ENCODE measurements around the gene PPM1D. TPM values are rescaled to one million over a fixed set of nuclear protein-coding genes. Genes with fewer than 3 reads are reported as not detected.
"Not testable (repeated sequence)": the region's sequence is repeated elsewhere in the genome, so short reads cannot be mapped to it uniquely, and the experiment has no call there.

The PPM1D gene
- total RNA-seq, 2 donors from 2014 or later: 13.1 to 20.0 TPM

DNA sequence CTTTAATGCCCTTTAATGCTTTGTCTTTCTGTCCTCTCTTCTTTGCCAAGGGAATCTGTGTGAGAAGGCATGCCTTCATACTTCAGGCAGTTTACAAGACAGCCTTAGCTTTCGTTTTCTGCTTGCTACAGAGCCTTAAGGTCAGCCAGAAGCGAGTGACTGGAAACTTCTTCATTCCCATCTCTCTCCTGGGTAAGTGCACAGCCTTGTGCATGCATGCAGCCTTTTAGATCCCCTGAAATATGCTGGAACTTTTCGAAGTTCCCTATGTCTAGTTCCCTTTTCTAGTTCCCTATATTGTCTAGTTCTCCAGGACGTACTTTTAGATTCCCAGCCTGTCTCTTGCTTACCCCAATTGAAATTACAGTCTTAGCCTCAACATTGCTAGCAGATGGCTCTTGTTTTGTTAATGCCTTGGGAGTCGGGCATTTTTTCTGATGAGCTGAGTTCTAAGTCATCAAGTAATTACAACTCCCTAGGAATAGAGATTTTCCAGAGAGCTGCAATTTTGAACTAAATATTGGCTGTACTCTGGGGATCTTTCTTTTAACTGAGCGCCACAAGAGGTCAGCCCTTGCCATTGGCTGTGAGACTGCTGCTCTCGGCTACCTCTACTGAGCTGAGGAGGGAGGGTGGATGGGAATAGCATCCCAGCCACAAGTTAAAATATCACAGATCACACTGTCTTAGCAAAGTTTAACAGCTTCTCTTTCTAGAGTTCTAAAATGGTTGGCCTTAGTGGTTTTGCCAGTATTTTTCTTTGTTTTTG lies 22.7 kb upstream of the PPM1D start:
- H3K27ac Mint-ChIP-seq: peak overlapping the region; percentile 24
- no peaks in the 10 kb centered on the region for H3K36me3 Mint-ChIP-seq (ENCODE audit: insufficient read depth in 2 of 2)
- H3K4me3 Mint-ChIP-seq: peak overlapping the region; percentile 61 to 81
- H3K4me1 Mint-ChIP-seq (ENCODE audit: low read depth): peaks cover 13% of the 10 kb centered on the region
- peak in 1 of 2 donors; percentile 47 for ATAC-seq (replicated peaks in 1 of 2)
- no peaks in the 10 kb centered on the region for H3K9me3 Mint-ChIP-seq
- H3K27me3 Mint-ChIP-seq (ENCODE audit: low read depth): no peaks in the 10 kb centered on the region
- DNase-seq: no peak

DNA sequence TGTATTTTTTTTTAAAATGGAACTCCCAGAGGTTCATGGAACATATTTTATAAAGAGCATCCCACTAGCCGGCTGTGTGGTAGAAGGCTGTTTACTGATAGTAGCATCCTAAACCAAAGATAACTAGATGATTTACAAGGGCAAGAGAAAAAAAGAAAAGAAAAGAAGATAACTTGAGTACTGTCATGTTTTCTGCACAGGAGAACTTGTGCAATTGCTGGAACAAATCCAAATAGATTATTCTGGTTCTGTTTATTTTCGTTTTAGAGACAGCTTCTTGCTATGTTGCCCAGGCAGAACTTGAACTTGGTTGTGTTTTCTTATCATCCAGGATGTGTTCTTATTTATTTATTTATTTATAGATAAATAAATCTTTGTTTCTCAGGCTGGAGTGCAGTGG lies 20.9 kb upstream of the PPM1D start:
- DNase-seq (no peak), ATAC-seq (replicated peaks in 1 of 2) (no peak)
- H3K27me3 Mint-ChIP-seq (ENCODE audit: low read depth): no peaks in the 10 kb centered on the region
- no peak overlapping the region for H3K27ac Mint-ChIP-seq
- peaks cover 13% of the 10 kb centered on the region for H3K4me1 Mint-ChIP-seq (ENCODE audit: low read depth)
- H3K4me3 Mint-ChIP-seq: no peak overlapping the region
- no peaks in the 10 kb centered on the region for H3K9me3 Mint-ChIP-seq
- H3K36me3 Mint-ChIP-seq (ENCODE audit: insufficient read depth in 2 of 2): no peaks in the 10 kb centered on the region

DNA sequence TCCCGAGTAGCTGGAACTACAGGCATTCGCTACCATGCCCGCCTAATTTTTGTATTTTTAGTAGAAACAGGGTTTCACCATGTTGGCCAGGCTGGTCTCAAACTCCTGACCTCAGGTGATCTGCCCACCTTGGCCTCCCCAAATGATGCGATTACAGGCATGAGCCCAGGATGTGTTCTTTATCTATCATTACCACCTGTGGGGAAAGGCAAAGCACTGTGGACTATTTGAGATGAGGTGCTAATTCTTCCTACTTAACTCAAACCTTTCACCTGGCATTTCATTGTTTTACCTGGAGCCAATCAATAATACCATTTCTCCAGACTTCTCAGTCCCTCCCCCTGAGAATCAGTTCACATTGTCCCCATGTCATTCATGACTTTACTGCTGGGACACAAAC lies 20.4 kb upstream of the PPM1D start:
- H3K4me1 Mint-ChIP-seq (ENCODE audit: low read depth): peaks cover 13% of the 10 kb centered on the region
- H3K4me3 Mint-ChIP-seq: no peak overlapping the region
- no peaks in the 10 kb centered on the region for H3K27me3 Mint-ChIP-seq (ENCODE audit: low read depth)
- H3K9me3 Mint-ChIP-seq: no peaks in the 10 kb centered on the region
- ATAC-seq (replicated peaks in 1 of 2): no peak
- no peaks in the 10 kb centered on the region for H3K36me3 Mint-ChIP-seq (ENCODE audit: insufficient read depth in 2 of 2)
- H3K27ac Mint-ChIP-seq: no peak overlapping the region
- no peak for DNase-seq

- Mint-ChIP-seq H3K36me3 (ENCODE audit: insufficient read depth in 2 of 2) (no peaks in the 10 kb centered on the region), H3K4me1 (ENCODE audit: low read depth) (peaks cover under 1% of the 10 kb centered on the region), H3K27ac (no peak overlapping the region), H3K27me3 (ENCODE audit: low read depth) (no peaks in the 10 kb centered on the region), H3K4me3 (no peak overlapping the region), H3K9me3 (no peaks in the 10 kb centered on the region)
- no peak for ATAC-seq (replicated peaks in 1 of 2)
- no peak for DNase-seq
These were observed 17.0 kb upstream of the PPM1D start for GRCh38 chr17:60583008-60583407.

GRCh38 chr17:60585887-60586286 lies 14.1 kb upstream of the PPM1D start:
- ATAC-seq (replicated peaks in 1 of 2) (no peak), DNase-seq (no peak)
- Mint-ChIP-seq H3K36me3 (ENCODE audit: insufficient read depth in 2 of 2) (no peaks in the 10 kb centered on the region), H3K27ac (no peak overlapping the region), H3K4me3 (no peak overlapping the region), H3K9me3 (no peaks in the 10 kb centered on the region), H3K27me3 (ENCODE audit: low read depth) (no peaks in the 10 kb centered on the region), H3K4me1 (ENCODE audit: low read depth) (no peaks in the 10 kb centered on the region)

DNA sequence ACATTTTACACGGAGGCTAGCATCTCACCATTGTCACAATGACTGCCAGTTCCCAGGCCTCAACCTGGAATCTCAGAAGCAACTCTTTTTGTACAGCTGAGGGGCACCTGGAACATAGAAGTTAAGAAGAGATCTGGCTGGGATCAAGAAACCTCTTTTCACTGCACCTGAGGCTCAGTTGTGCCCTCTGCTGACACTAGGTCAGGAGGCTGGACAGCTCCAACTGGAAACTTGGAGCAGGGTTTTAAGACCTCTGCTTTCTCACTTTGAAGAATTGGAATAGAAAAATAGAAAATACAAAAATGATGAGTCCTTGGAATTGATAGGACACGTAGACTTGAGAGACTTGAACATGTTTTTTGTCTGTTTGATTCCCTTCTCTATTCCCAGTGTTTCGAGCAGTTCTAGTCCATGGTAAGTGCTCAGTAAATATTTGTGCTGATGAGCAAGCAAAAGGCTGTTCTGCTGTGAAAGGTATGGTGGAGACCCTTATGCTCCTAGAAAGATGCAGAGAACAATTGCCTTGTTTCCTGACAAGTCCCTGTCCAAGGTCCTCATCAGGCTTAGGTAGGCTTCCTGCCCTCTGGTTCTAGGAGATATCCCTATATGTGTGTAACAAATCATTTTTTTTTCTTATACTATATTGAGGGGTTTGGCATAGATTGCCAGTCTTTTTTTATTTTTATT lies 13.6 kb upstream of the PPM1D start:
- no peak overlapping the region for H3K4me3 Mint-ChIP-seq
- H3K27ac Mint-ChIP-seq: no peak overlapping the region
- no peaks in the 10 kb centered on the region for H3K4me1 Mint-ChIP-seq (ENCODE audit: low read depth)
- no peaks in the 10 kb centered on the region for H3K9me3 Mint-ChIP-seq
- no peaks in the 10 kb centered on the region for H3K27me3 Mint-ChIP-seq (ENCODE audit: low read depth)
- DNase-seq (no peak), ATAC-seq (replicated peaks in 1 of 2) (no peak)
- H3K36me3 Mint-ChIP-seq (ENCODE audit: insufficient read depth in 2 of 2): no peaks in the 10 kb centered on the region

DNA sequence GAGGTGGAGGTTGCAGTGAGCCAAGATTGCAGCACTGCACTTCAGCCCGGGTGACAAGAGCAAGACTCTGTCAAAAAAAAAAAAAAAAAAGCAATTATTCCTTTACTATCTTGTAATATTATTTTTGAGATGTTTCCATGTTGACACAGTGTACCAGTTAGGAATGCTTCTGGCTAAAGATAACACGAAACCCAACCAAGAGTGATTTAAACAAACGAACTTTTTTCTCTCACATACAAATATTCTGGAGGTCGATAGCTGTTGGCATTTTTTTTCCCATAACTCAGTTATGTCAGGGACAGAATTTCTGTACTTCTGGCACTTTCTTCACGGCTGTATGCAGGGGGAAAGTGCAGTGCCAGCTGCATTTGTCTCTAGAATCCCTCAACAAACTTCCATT lies 9.9 kb upstream of the PPM1D start:
- no peak overlapping the region for H3K4me3 Mint-ChIP-seq
- ATAC-seq (replicated peaks in 1 of 2) (no peak), DNase-seq (no peak)
- no peaks in the 10 kb centered on the region for H3K36me3 Mint-ChIP-seq (ENCODE audit: insufficient read depth in 2 of 2)
- H3K27ac Mint-ChIP-seq: no peak overlapping the region
- no peaks in the 10 kb centered on the region for H3K9me3 Mint-ChIP-seq
- H3K4me1 Mint-ChIP-seq (ENCODE audit: low read depth): no peaks in the 10 kb centered on the region
- no peaks in the 10 kb centered on the region for H3K27me3 Mint-ChIP-seq (ENCODE audit: low read depth)

DNA sequence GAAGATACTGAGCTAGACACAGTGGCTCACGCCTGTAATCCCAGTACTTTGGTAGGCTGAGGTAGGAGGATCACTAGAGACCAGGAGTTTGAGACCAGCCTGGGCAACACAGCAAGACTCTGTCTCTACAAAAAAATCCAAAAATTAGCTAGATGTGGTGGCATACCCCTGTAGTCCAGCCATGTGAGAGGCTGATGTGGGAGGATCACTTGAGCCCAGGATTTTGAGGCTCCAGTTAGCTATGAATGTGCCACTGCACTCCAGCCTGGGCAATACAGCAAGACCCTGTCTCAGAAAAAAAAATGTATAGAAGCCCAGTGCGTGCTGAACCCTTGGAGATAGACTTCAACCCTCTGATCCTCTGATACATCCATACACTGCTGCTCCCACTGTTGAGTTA lies 7.2 kb upstream of the PPM1D start:
- DNase-seq (no peak), ATAC-seq (replicated peaks in 1 of 2) (no peak)
- Mint-ChIP-seq H3K27me3 (ENCODE audit: low read depth) (no peaks in the 10 kb centered on the region), H3K27ac (no peak overlapping the region), H3K4me3 (no peak overlapping the region), H3K4me1 (ENCODE audit: low read depth) (peaks cover under 1% of the 10 kb centered on the region), H3K36me3 (ENCODE audit: insufficient read depth in 2 of 2) (no peaks in the 10 kb centered on the region), H3K9me3 (no peaks in the 10 kb centered on the region)

- not testable (repeated sequence) for H3K27ac Mint-ChIP-seq; H3K9me3 Mint-ChIP-seq; H3K36me3 Mint-ChIP-seq (ENCODE audit: insufficient read depth in 2 of 2); ATAC-seq (replicated peaks in 1 of 2); H3K27me3 Mint-ChIP-seq (ENCODE audit: low read depth); DNase-seq; H3K4me1 Mint-ChIP-seq (ENCODE audit: low read depth); H3K4me3 Mint-ChIP-seq
These were observed 6.5 kb upstream of the PPM1D start for GRCh38 chr17:60593441-60594036.

GRCh38 chr17:60594170-60594569 lies 5.8 kb upstream of the PPM1D start:
- H3K4me3 Mint-ChIP-seq; ATAC-seq (replicated peaks in 1 of 2); H3K27ac Mint-ChIP-seq; H3K36me3 Mint-ChIP-seq (ENCODE audit: insufficient read depth in 2 of 2); H3K27me3 Mint-ChIP-seq (ENCODE audit: low read depth); H3K9me3 Mint-ChIP-seq; DNase-seq: not testable (repeated sequence)
- peaks cover 10% of the 10 kb centered on the region for H3K4me1 Mint-ChIP-seq (ENCODE audit: low read depth)

GRCh38 chr17:60594734-60595133 lies 5.3 kb upstream of the PPM1D start:
- Mint-ChIP-seq H3K36me3 (ENCODE audit: insufficient read depth in 2 of 2) (no peaks in the 10 kb centered on the region), H3K27ac (no peak overlapping the region), H3K4me1 (ENCODE audit: low read depth) (peaks cover 10% of the 10 kb centered on the region), H3K4me3 (no peak overlapping the region), H3K9me3 (no peaks in the 10 kb centered on the region), H3K27me3 (ENCODE audit: low read depth) (no peaks in the 10 kb centered on the region)
- DNase-seq (no peak), ATAC-seq (replicated peaks in 1 of 2) (no peak)

DNA sequence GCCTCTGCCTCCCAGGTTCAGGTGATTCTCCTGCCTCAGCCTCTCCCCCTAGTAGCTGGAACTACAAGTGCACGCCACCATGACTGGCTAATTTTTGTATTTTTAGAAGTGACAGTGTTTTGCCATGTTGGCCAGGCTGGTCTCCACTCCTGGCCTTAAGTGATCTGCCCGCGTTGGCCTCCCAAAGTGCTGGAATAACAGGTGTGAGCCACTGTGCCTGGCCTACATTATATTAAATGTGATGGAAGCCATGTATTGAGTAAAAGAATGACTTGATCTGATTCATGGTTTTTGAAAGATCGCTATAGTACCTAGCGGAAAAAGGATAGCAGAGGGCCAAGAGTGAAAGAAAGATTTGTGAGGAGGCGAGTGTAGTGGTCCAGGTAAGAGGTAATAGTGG lies 2.7 kb upstream of the PPM1D start:
- DNase-seq (no peak), ATAC-seq (replicated peaks in 1 of 2) (no peak)
- peaks cover 0 to 2% of the 10 kb centered on the region in 2 donors for H3K36me3 Mint-ChIP-seq (ENCODE audit: insufficient read depth in 2 of 2)
- no peak overlapping the region for H3K4me3 Mint-ChIP-seq
- H3K9me3 Mint-ChIP-seq: no peaks in the 10 kb centered on the region
- H3K27me3 Mint-ChIP-seq (ENCODE audit: low read depth): no peaks in the 10 kb centered on the region
- peaks cover 16% of the 10 kb centered on the region for H3K4me1 Mint-ChIP-seq (ENCODE audit: low read depth)
- no peak overlapping the region for H3K27ac Mint-ChIP-seq

- peak overlapping the region; percentile 18 to 42 for H3K4me3 Mint-ChIP-seq
- peaks cover 25% of the 10 kb centered on the region for H3K4me1 Mint-ChIP-seq (ENCODE audit: low read depth)
- DNase-seq: no peak
- H3K9me3 Mint-ChIP-seq: no peaks in the 10 kb centered on the region
- ATAC-seq (replicated peaks in 1 of 2): no peak
- no peak overlapping the region for H3K27ac Mint-ChIP-seq
- no peaks in the 10 kb centered on the region for H3K27me3 Mint-ChIP-seq (ENCODE audit: low read depth)
- H3K36me3 Mint-ChIP-seq (ENCODE audit: insufficient read depth in 2 of 2): peaks cover 0 to 2% of the 10 kb centered on the region in 2 donors
These were observed 1.8 kb upstream of the PPM1D start for GRCh38 chr17:60598001-60598736.
